Endodermal cell (in vitro differentiated cells): ENCODE data around the gene HSD17B1. TPM values are rescaled to one million over a fixed set of nuclear protein-coding genes. Genes with fewer than 3 reads are reported as not detected.

Experiments
- DNase-seq: peaks from one replicate; pipeline ENCODE4 v3.0.0-alpha.2; 2017
- H3K27ac ChIP-seq: 2 replicates; pipeline ENCODE4 v1.5.1; 2013; ENCODE audit warnings: mild to moderate bottlenecking, low read depth, low read length, moderate library complexity
- H3K27me3 ChIP-seq: 2 replicates; pipeline ENCODE4 v1.6.1; 2013; ENCODE audit warnings: mild to moderate bottlenecking, low read length, moderate library complexity; ENCODE audit not compliant: insufficient read depth, control insufficient read depth, poor library complexity, severe bottlenecking
- H3K36me3 ChIP-seq: 2 replicates; pipeline ENCODE4 v1.7.0; 2013; ENCODE audit warnings: mild to moderate bottlenecking, low read length, moderate library complexity; ENCODE audit not compliant: control insufficient read depth, insufficient read depth
- H3K4me1 ChIP-seq: one replicate; pipeline ENCODE4 v1.7.0; 2013; ENCODE audit warnings: low read length; ENCODE audit not compliant: control insufficient read depth, insufficient read depth
- H3K4me3 ChIP-seq: 2 replicates; pipeline ENCODE4 v1.5.1; 2013; ENCODE audit warnings: mild to moderate bottlenecking, low read length, moderate library complexity
- H3K9ac ChIP-seq: 2 replicates; pipeline ENCODE4 v1.6.1; 2013; ENCODE audit warnings: mild to moderate bottlenecking, low read length, moderate library complexity; ENCODE audit not compliant: poor library complexity, severe bottlenecking; ENCODE audit errors: extremely low read depth
- H3K9me3 ChIP-seq: 2 replicates; pipeline ENCODE4 v1.6.1; 2013; ENCODE audit warnings: mild to moderate bottlenecking, low read length, moderate library complexity; ENCODE audit not compliant: control insufficient read depth
- H3K27ac Mint-ChIP-seq: 2 replicates; pipeline ENCODE4 v1.8.0; 2020; ENCODE audit warnings: mixed read lengths
- H3K27me3 Mint-ChIP-seq: 2 replicates; pipeline ENCODE4 v1.8.0; 2021; ENCODE audit warnings: mild to moderate bottlenecking, mixed read lengths; ENCODE audit not compliant: insufficient read depth
- H3K36me3 Mint-ChIP-seq: 2 replicates; pipeline ENCODE4 v1.8.0; 2020; ENCODE audit warnings: low read depth, mixed read lengths
- H3K4me1 Mint-ChIP-seq: 2 replicates; pipeline ENCODE4 v1.8.0; 2020; ENCODE audit warnings: mixed read lengths
- H3K4me3 Mint-ChIP-seq: 2 replicates; pipeline ENCODE4 v1.8.0; 2020; ENCODE audit warnings: mild to moderate bottlenecking, moderate library complexity, mixed read lengths
- H3K9me3 Mint-ChIP-seq: 2 replicates; pipeline ENCODE4 v1.8.0; 2020; ENCODE audit warnings: mild to moderate bottlenecking, mixed read lengths
- WGBS, 2 experiments: methylation state at CpG; one replicate each; pipeline versions ENCODE4 v1.1.5 to v1.1.7; 2013; ENCODE audit warnings: missing lambda C conversion rate in 2 of 2, mixed read lengths in 1 of 2; ENCODE audit not compliant: insufficient coverage in 1 of 2, insufficient read length in 1 of 2; 5-methylcytosine and 5-hydroxymethylcytosine counted together
- total RNA-seq, 2 donors: library from RNA; stranded (reverse); fragmentation: NEBNext Ultra II Directional in 1 of 2; extraction: Animal tissue kit (Norgen Biotek cat#: 25700) in 1 of 2; gene quantifications; 2 replicates in 1 of 2; 3 replicates in 1 of 2; pipeline ENCODE4 v1.2.1, GENCODE V29; 2021
- TF ChIP-seq, protein P1 (sequence below): fragments of 200-600 bp; sonication (generic); conservative IDR thresholded peaks from 2 replicates; pipeline ENCODE4 v1.5.0; 2021; ENCODE audit warnings: antibody characterized with exemption, mild to moderate bottlenecking

HSD17B1 gene
- total RNA-seq, 2 donors from 2014 or later, result 2.4 to 2.8 TPM

DNA sequence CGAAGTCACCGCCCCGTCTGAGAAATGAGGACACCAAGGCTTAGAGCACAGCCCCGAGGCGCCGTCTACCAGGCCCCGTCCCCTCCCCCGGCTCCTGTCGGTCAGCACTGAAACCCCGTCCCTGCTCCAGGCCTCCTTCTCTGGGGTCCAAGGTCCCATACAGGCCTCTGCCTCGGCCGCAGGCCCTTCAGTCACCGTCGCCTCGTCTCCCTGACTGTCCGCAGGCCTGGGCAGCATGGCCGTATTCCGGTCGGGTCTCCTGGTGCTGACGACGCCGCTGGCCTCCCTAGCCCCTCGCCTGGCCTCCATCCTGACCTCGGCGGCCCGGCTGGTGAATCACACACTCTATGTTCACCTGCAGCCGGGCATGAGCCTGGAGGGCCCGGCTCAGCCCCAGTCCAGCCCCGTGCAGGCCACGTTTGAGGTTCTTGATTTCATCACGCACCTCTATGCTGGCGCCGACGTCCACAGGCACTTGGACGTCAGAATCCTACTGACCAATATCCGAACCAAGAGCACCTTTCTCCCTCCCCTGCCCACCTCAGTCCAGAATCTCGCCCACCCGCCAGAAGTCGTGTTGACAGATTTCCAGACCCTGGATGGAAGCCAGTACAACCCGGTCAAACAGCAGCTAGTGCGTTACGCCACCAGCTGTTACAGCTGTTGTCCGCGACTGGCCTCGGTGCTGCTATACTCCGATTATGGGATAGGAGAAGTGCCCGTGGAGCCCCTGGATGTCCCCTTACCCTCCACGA lies 9.8 kb downstream of the HSD17B1 start:
- H3K36me3 ChIP-seq, result peaks cover 30% of the 10 kb centered on the region
- Mint-ChIP-seq H3K4me3 (peak overlapping the region; percentile 94), H3K9me3 (no peaks in the 10 kb centered on the region), H3K4me1 (peaks cover 22% of the 10 kb centered on the region), H3K27me3 (no peaks in the 10 kb centered on the region), H3K27ac (peak overlapping the region; percentile 96), H3K36me3 (peaks cover 7% of the 10 kb centered on the region)
- H3K4me1 ChIP-seq, result peaks cover under 1% of the 10 kb centered on the region
- no peak overlapping the region for H3K27ac ChIP-seq
- H3K27me3 ChIP-seq, result no peaks in the 10 kb centered on the region
- DNase-seq, result no peak
- H3K9me3 ChIP-seq, result no peaks in the 10 kb centered on the region
- TF ChIP-seq, protein P1, sequence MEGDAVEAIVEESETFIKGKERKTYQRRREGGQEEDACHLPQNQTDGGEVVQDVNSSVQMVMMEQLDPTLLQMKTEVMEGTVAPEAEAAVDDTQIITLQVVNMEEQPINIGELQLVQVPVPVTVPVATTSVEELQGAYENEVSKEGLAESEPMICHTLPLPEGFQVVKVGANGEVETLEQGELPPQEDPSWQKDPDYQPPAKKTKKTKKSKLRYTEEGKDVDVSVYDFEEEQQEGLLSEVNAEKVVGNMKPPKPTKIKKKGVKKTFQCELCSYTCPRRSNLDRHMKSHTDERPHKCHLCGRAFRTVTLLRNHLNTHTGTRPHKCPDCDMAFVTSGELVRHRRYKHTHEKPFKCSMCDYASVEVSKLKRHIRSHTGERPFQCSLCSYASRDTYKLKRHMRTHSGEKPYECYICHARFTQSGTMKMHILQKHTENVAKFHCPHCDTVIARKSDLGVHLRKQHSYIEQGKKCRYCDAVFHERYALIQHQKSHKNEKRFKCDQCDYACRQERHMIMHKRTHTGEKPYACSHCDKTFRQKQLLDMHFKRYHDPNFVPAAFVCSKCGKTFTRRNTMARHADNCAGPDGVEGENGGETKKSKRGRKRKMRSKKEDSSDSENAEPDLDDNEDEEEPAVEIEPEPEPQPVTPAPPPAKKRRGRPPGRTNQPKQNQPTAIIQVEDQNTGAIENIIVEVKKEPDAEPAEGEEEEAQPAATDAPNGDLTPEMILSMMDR, result no peak
- peak overlapping the region; percentile 81 for H3K9ac ChIP-seq
- 25 to 28% methylated on average over 35 to 48 of the region's 48 CpGs for WGBS, 2 experiments
- peak overlapping the region; percentile 85 for H3K4me3 ChIP-seq

DNA sequence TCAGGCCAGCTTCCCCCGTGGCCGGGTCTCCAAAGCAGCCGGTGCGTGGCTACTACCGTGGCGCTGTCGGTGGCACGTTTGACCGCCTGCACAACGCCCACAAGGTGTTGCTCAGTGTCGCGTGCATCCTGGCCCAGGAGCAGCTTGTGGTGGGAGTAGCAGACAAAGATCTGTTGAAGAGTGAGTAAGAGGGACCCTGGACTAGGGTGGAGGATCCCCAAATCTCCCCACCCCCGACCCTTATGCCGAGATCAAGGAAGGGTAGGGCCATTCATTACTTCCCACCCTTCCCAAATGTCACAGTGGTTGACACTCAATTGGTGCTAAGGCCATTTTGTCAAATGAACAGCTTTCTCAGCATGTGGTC lies 10.4 kb downstream of the HSD17B1 start:
- Histone ChIP-seq H3K4me1 (peaks cover 4% of the 10 kb centered on the region), H3K27ac (no peak overlapping the region), H3K4me3 (peak overlapping the region; percentile 85), H3K27me3 (no peaks in the 10 kb centered on the region), H3K9me3 (no peaks in the 10 kb centered on the region), H3K9ac (peak overlapping the region; percentile 81), H3K36me3 (peaks cover 30% of the 10 kb centered on the region)
- TF ChIP-seq, protein P1, result no peak
- Mint-ChIP-seq H3K27me3 (no peaks in the 10 kb centered on the region), H3K4me3 (peak overlapping the region; percentile 94), H3K27ac (peak overlapping the region; percentile 96), H3K4me1 (peaks cover 25% of the 10 kb centered on the region), H3K36me3 (peaks cover 11% of the 10 kb centered on the region), H3K9me3 (no peaks in the 10 kb centered on the region)
- WGBS, 2 experiments, result 89 to 98% methylated on average over 12 to 14 of the region's 14 CpGs
- no peak for DNase-seq

DNA sequence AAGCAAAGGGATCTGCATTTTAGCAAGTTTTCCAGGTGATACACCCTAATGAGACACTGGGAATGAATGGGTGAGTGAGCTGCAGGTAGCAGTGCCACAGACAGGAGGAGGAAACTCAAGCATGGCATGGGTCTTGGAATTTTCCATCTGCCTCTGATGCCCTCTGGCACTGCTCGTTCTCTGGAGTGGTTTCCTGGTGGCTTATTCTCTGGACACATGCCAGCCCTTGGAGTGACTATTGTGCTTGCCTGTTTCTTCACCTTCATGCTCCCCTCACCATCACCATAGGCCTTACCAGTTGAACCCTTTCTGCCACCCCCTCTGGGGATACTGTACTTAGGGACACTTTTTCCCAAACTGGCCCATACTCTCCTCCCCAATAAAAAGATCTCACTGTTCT lies 10.8 kb downstream of the HSD17B1 start:
- peak overlapping the region; percentile 77 for H3K27ac Mint-ChIP-seq
- Histone ChIP-seq H3K36me3 (peaks cover 34% of the 10 kb centered on the region), H3K4me1 (peaks cover 4% of the 10 kb centered on the region), H3K27ac (no peak overlapping the region), H3K9ac (no peak overlapping the region), H3K4me3 (peak overlapping the region; percentile 85), H3K9me3 (no peaks in the 10 kb centered on the region), H3K27me3 (no peaks in the 10 kb centered on the region)
- peaks cover 11% of the 10 kb centered on the region for H3K36me3 Mint-ChIP-seq
- 92 to 100% methylated on average over 1 of the region's 1 CpG for WGBS, 2 experiments
- DNase-seq, result no peak
- TF ChIP-seq, protein P1, result no peak
- H3K4me1 Mint-ChIP-seq, result peaks cover 25% of the 10 kb centered on the region
- no peaks in the 10 kb centered on the region for H3K27me3 Mint-ChIP-seq
- H3K9me3 Mint-ChIP-seq, result no peaks in the 10 kb centered on the region
- peak overlapping the region; percentile 94 for H3K4me3 Mint-ChIP-seq
